Small intestine (tissue), 7 donors: ENCODE results near the gene RNF114. TPM values are rescaled to one million over a fixed set of nuclear protein-coding genes. Genes with fewer than 3 reads are reported as not detected.

Experiments used
- DNase-seq, 2 donors: peaks; one replicate each; pipeline versions ENCODE4 v3.0.0 to v3.0.0-alpha.2; 2013
- FAIRE-seq: peaks from 2 replicates; lab custom pipeline; 2012; peaks lifted over from hg19 to GRCh38; lab: Jason Lieb, UNC
- H3K27ac ChIP-seq, 3 donors: one replicate each; pipeline ENCODE4 v1.5.1; 2013; ENCODE audit warnings: low read length in 2 of 3, mild to moderate bottlenecking in 2 of 3, control low read depth in 1 of 3, inconsistent platforms in 1 of 3, low read depth in 1 of 3, moderate library complexity in 1 of 3
- H3K27me3 ChIP-seq, 3 donors: one replicate each; pipeline ENCODE4 v1.6.1; 2013; ENCODE audit warnings: low read length in 3 of 3, inconsistent platforms in 1 of 3; ENCODE audit not compliant: control insufficient read depth in 3 of 3, insufficient read depth in 3 of 3
- H3K36me3 ChIP-seq, 3 donors: one replicate each; pipeline ENCODE4 v1.6.1; 2013; ENCODE audit warnings: low read length in 3 of 3, inconsistent platforms in 1 of 3, low read depth in 1 of 3, mild to moderate bottlenecking in 1 of 3, moderate library complexity in 1 of 3; ENCODE audit not compliant: control insufficient read depth in 3 of 3, insufficient read depth in 2 of 3
- H3K4me1 ChIP-seq, 3 donors: one replicate each; pipeline ENCODE4 v1.6.1; 2013; ENCODE audit warnings: low read length in 2 of 3, inconsistent platforms in 1 of 3, low read depth in 1 of 3, mild to moderate bottlenecking in 1 of 3, moderate library complexity in 1 of 3; ENCODE audit not compliant: control insufficient read depth in 3 of 3, insufficient read depth in 2 of 3
- H3K4me3 ChIP-seq, 3 donors: one replicate each; pipeline ENCODE4 v1.5.1; 2013; ENCODE audit warnings: low read length in 3 of 3, control low read depth in 1 of 3, inconsistent platforms in 1 of 3, low read depth in 1 of 3, mild to moderate bottlenecking in 1 of 3, moderate library complexity in 1 of 3
- H3K9me3 ChIP-seq, 2 donors: one replicate each; pipeline ENCODE4 v1.6.1; 2013; ENCODE audit warnings: low read depth in 1 of 2, low read length in 1 of 2; ENCODE audit not compliant: control insufficient read depth in 2 of 2, insufficient read depth in 1 of 2
- WGBS, 3 donors: extraction: QIAGEN DNeasy Blood & Tissue Kit; methylation state at CpG; one replicate each; pipeline ENCODE4 v1.1.7; 2013; 5-methylcytosine and 5-hydroxymethylcytosine counted together
- polyA plus RNA-seq, 4 donors: library from polyadenylated mRNA; stranded (reverse) in 3 of 4; unstranded in 1 of 4; fragments of 200-250 nt in 3 of 4; fragments of 120-200 nt in 1 of 4; gene quantifications; one replicate each; pipeline versions ENCODE4 v1.2.1 to v1.2.3, GENCODE V29; 2013
- donor health status: healthy with polysubstance abuse.
- donor health status: control.
- donor health status: control.
- donor health status: Bipolar disorder and iron deficiency.
- donor health status: healthy.

The RNF114 gene
- polyA plus RNA-seq, 4 donors, result 51.2 to 118 (median 68.4) TPM

DNA sequence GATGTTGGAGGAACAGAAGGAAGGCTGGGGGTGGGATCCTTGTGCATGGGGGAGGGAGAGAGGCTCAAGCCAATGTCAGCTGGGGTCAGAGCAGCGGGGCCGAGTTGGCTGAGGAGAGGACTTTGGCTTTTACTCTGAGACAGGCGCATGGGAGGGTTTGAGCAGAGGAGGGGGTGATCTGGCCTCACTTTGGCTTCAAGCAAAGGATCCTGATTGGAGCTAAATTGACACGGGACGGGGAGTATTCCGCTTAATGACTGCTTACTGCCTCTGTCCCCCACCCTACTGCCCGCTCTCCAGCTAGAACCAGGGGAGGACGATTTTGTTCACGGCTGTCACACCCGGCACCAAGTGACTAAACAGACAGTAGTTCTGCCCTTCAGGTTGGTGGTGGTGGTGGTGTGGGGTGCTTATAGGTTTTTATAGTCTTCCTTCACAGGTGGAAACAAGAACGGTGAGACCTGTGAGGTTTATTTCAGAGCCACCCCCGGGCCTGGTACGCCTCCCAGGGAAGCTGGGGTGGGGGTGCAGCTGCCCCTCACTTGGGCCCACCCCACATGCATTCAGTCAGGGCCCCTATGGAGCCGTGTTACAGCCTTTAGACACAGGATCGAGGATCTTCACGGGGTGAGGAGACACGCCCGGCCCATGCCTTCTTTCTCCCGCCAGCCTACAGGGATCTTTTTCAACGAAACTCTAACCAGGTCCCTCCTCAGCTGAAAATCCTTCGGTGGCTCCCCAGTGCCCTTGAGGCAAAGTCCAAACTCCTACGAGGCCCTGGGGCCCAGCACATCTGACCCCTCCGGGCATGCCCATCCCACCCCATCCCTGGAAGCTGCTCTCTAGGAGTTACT lies 45.2 kb downstream of the RNF114 start:
- DNase-seq (no peak), FAIRE-seq (no peak)
- no peak overlapping the region for H3K27ac ChIP-seq
- H3K9me3 ChIP-seq, result no peaks in the 10 kb centered on the region
- peaks cover 0 to 11% (median 0%) of the 10 kb centered on the region in 3 donors for H3K27me3 ChIP-seq
- peaks cover 0 to 19% (median 0%) of the 10 kb centered on the region in 3 donors for H3K36me3 ChIP-seq
- 30 to 66% (median 51%) methylated on average over 19 to 23 of the region's 23 CpGs for WGBS, 3 donors
- H3K4me1 ChIP-seq, result peaks cover 2 to 62% (median 7%) of the 10 kb centered on the region in 3 donors
- no peak overlapping the region for H3K4me3 ChIP-seq

GRCh38 chr20:49982072-49982345 lies 45.8 kb downstream of the RNF114 start:
- Histone ChIP-seq H3K4me3 (peak overlapping the region in 2 of 3 donors; percentile 22 to 39), H3K27ac (no peak overlapping the region), H3K36me3 (peaks cover 0 to 23% (median 0%) of the 10 kb centered on the region in 3 donors), H3K4me1 (peaks cover 2 to 57% (median 7%) of the 10 kb centered on the region in 3 donors), H3K9me3 (no peaks in the 10 kb centered on the region), H3K27me3 (peaks cover 0 to 11% (median 0%) of the 10 kb centered on the region in 3 donors)
- FAIRE-seq (no peak), DNase-seq (no peak)
- 7 to 17% (median 8%) methylated on average over 12 of the region's 12 CpGs for WGBS, 3 donors

DNA sequence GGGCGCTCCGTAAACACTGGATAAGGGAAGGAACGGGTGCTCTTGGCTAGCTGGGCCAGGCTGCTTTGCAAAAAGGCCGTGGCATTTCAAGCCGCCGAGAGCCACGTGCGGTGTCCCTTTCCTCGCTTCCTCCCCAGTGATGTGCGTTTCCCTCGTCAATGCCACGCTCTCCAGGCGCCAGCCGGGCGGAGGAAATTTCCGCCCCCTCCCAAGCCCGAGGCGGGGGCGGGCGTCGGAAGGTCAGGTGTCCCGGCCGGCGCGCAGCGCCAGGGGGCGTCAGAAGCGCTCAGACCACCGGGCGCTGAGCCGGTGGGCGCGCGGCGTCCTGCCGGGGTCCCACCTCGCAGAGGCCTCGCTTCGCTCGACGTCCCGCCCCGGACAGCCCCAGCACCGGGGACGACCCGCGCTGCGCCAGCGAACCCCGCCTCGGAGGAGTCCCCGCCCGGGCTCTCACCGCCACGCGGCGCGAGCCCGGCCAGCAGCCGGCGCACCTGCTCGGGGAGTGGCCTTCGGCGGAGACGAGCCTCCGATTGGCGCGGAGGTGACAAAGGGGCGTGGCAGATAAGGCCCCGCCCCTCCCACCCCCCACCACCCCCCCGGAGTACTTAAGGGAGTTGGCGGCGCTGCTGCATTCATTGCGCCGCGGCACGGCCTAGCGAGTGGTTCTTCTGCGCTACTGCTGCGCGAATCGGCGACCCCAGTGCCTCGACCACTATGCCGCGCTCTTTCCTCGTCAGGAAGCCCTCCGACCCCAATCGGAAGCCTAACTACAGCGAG lies 46.3 kb downstream of the RNF114 start, which contains the start of gene SNAI1:
Gene SNAI1 (plus strand): TSS at position 635 of the 777 bp plus-strand sequence. CDS start 80 bp downstream, at position 715.
- Histone ChIP-seq H3K9me3 (no peaks in the 10 kb centered on the region), H3K27me3 (peaks cover 0 to 11% (median 0%) of the 10 kb centered on the region in 3 donors), H3K4me3 (peak within 1 kb of the TSS; percentile 16 to 72 (median 39)), H3K4me1 (peaks cover 2 to 52% (median 7%) of the 10 kb centered on the region in 3 donors), H3K27ac (peak within 1 kb of the TSS in 1 of 3 donors; percentile 78), H3K36me3 (peaks cover 0 to 25% (median 0%) of the 10 kb centered on the region in 3 donors)
- 1% methylated on average over 51 to 90 of the region's 90 CpGs for WGBS, 3 donors
- peak; percentile 85 to 92 for DNase-seq
- FAIRE-seq, result no peak

- Histone ChIP-seq H3K36me3 (peaks cover 0 to 32% (median 0%) of the 10 kb centered on the region in 3 donors), H3K4me3 (peak overlapping the region; percentile 16 to 72 (median 31)), H3K4me1 (peaks cover 2 to 46% (median 7%) of the 10 kb centered on the region in 3 donors), H3K27me3 (peaks cover 0 to 11% (median 0%) of the 10 kb centered on the region in 3 donors), H3K9me3 (no peaks in the 10 kb centered on the region), H3K27ac (peak overlapping the region in 1 of 3 donors; percentile 78)
- DNase-seq (no peak), FAIRE-seq (no peak)
- WGBS, 3 donors, result 23 to 26% (median 23%) methylated on average over 24 of the region's 24 CpGs
Measured at GRCh38 chr20:49983123-49983847, 47.1 kb downstream of the RNF114 start.

- Histone ChIP-seq H3K9me3 (no peaks in the 10 kb centered on the region), H3K36me3 (peaks cover 0 to 35% (median 0%) of the 10 kb centered on the region in 3 donors), H3K27me3 (peaks cover 0 to 11% (median 0%) of the 10 kb centered on the region in 3 donors), H3K27ac (peak overlapping the region in 1 of 3 donors; percentile 48), H3K4me3 (peak overlapping the region in 1 of 3 donors; percentile 72), H3K4me1 (peaks cover 2 to 42% (median 7%) of the 10 kb centered on the region in 3 donors)
- 68 to 85% (median 82%) methylated on average over 18 of the region's 18 CpGs for WGBS, 3 donors
- DNase-seq (no peak), FAIRE-seq (no peak)
Measured at GRCh38 chr20:49983848-49984408, 47.7 kb downstream of the RNF114 start.

DNA sequence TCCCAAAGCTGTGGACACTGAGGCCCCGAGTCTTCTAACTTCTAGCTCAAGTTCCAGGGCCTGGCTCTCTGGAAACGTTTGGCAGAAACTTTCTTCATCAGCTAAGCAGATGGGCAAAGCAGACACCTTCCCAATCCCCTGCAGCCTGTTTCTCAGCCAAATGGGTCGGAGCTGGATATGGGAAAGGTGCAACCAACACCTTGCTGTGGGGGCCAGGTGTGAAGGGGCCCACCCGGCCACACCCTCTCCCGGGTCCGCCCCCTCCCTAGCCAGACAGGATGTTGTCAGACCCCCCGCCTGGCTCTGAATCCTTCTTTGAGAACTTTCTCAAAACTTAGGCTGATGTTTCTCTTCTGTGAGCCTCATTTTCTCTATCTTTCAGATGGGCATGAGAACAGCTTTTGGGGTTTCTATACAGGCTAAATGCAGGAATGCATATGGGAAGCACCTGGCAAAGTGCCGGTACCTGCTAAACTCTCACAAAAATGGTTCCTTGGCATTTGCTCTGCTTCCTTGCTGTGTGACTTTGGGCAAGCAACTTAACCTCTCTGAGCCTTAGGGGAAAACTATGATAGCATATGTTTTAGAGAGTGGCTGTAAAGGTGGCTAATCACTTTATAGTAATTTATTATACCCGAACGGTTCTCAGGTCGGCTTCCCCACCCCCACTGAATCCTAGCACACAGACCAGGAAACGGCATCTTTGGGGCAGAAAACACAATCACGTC lies 48.4 kb downstream of the RNF114 start:
- Histone ChIP-seq H3K4me3 (peak overlapping the region in 1 of 3 donors; percentile 72), H3K36me3 (peaks cover 0 to 35% (median 0%) of the 10 kb centered on the region in 3 donors), H3K27me3 (peaks cover 0 to 11% (median 0%) of the 10 kb centered on the region in 3 donors), H3K4me1 (peaks cover 2 to 42% (median 7%) of the 10 kb centered on the region in 3 donors), H3K27ac (peak overlapping the region in 1 of 3 donors; percentile 48), H3K9me3 (no peaks in the 10 kb centered on the region)
- FAIRE-seq (no peak), DNase-seq (no peak)
- WGBS, 3 donors, result 62 to 75% (median 68%) methylated on average over 13 of the region's 13 CpGs

GRCh38 chr20:49985157-49985556 lies 49.0 kb downstream of the RNF114 start:
- Histone ChIP-seq H3K36me3 (peaks cover 0 to 35% (median 0%) of the 10 kb centered on the region in 3 donors), H3K4me1 (peaks cover 2 to 47% (median 7%) of the 10 kb centered on the region in 3 donors), H3K27me3 (peaks cover 0 to 11% (median 0%) of the 10 kb centered on the region in 3 donors), H3K9me3 (no peaks in the 10 kb centered on the region), H3K4me3 (no peak overlapping the region), H3K27ac (no peak overlapping the region)
- DNase-seq (no peak), FAIRE-seq (no peak)
- 56 to 60% (median 58%) methylated on average over 6 of the region's 6 CpGs for WGBS, 3 donors
